Coronary artery (tissue), 2 donors: ENCODE data around the gene SCRT2.

Experiments used
- DNase-seq: peaks from one replicate; pipeline ENCODE4 v3.0.0-alpha.2; 2017; ENCODE audit warnings: low spot score
- H3K27ac ChIP-seq, 2 donors: fragments of 200-600 bp; sonication (generic); one replicate each; pipeline ENCODE4 v1.5.1; 2016 to 2019
- H3K4me3 ChIP-seq: fragments of 200-600 bp; sonication (generic); 2 replicates; pipeline ENCODE4 v1.5.1; 2016; ENCODE audit warnings: mild to moderate bottlenecking, moderate library complexity
- TF ChIP-seq, protein P1 (sequence below): fragments of 200-600 bp; sonication (generic); IDR thresholded peaks from one replicate; pipeline ENCODE4 v1.5.1; 2019; ENCODE audit warnings: antibody characterized with exemption

SCRT2 gene

GRCh38 chr20:664576-664975 lies 11.0 kb downstream of the SCRT2 start:
- TF ChIP-seq, protein P1, sequence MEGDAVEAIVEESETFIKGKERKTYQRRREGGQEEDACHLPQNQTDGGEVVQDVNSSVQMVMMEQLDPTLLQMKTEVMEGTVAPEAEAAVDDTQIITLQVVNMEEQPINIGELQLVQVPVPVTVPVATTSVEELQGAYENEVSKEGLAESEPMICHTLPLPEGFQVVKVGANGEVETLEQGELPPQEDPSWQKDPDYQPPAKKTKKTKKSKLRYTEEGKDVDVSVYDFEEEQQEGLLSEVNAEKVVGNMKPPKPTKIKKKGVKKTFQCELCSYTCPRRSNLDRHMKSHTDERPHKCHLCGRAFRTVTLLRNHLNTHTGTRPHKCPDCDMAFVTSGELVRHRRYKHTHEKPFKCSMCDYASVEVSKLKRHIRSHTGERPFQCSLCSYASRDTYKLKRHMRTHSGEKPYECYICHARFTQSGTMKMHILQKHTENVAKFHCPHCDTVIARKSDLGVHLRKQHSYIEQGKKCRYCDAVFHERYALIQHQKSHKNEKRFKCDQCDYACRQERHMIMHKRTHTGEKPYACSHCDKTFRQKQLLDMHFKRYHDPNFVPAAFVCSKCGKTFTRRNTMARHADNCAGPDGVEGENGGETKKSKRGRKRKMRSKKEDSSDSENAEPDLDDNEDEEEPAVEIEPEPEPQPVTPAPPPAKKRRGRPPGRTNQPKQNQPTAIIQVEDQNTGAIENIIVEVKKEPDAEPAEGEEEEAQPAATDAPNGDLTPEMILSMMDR: no peak
- H3K27ac ChIP-seq: no peak overlapping the region
- no peak for DNase-seq
- H3K4me3 ChIP-seq: no peak overlapping the region

- TF ChIP-seq, protein P1: no peak
- no peak for DNase-seq
- Histone ChIP-seq H3K27ac (no peak overlapping the region), H3K4me3 (no peak overlapping the region)
Observed at GRCh38 chr20:664151-664550, 11.5 kb downstream of the SCRT2 start.

GRCh38 chr20:663315-664090 lies 12.1 kb downstream of the SCRT2 start:
- TF ChIP-seq, protein P1: no peak
- peak overlapping the region; percentile 12 for H3K4me3 ChIP-seq
- no peak overlapping the region for H3K27ac ChIP-seq
- DNase-seq: no peak

- no peak for DNase-seq
- no peak overlapping the region for H3K4me3 ChIP-seq
- no peak overlapping the region for H3K27ac ChIP-seq
- TF ChIP-seq, protein P1: no peak
Observed at GRCh38 chr20:662277-663192, 13.1 kb downstream of the SCRT2 start.

DNA sequence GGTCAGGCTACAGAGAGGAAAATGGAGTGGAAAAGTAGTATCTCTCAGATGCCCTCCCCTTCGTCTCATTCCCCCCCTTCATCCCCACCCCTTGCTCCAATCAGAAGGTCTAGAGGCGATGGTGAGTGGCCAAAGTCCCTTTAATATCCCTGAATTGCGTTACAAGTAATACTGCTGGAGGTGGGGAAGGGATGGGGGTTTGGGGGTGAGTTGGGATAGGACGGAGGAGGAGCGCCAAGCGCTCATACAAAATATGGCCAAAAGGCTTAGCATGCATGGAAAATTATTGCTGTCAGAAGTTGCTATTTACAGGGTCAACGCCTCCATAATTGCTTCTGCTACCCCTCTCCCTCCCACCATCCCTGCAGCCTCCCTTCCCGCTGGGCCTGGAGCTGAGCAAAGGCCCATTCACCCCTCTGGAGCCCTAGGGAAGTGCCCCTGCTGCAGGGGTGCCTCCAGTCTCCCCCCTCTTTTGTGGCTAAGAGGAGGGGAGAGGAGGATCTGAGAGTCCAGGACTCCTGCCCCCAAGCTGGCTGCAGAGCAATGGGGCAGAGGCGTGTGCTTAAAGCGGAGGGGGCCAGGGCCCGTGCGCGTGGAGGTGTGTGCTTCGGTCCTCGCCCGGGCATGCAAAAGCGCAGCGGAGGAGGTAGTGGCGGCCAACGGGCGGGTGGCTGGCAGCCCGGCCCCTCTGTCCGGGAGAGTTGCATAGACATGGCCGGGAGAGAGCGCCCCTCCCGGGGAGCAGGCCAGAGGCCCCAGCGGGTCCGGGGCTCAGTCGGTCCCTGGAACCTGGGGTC lies 13.9 kb downstream of the SCRT2 start:
- TF ChIP-seq, protein P1: no peak
- Histone ChIP-seq H3K4me3 (no peak overlapping the region), H3K27ac (no peak overlapping the region)
- DNase-seq: no peak

GRCh38 chr20:658731-659291 lies 16.8 kb downstream of the SCRT2 start:
- H3K27ac ChIP-seq: no peak overlapping the region
- no peak overlapping the region for H3K4me3 ChIP-seq
- TF ChIP-seq, protein P1: no peak
- no peak for DNase-seq
